NB4 (cell line): ENCODE measurements around the gene INS.

Experiments
- DNase-seq: peaks from one replicate; pipeline ENCODE4 v3.0.0; 2010; ENCODE audit warnings: low read depth
- H3K4me3 ChIP-seq: one replicate; pipeline ENCODE4 v1.5.1; 2011; ENCODE audit warnings: mild to moderate bottlenecking, low read depth, low read length, moderate library complexity
- MYC ChIP-seq: IDR thresholded peaks from 2 replicates; pipeline ENCODE4 v1.6.1; 2011; ENCODE audit warnings: low read depth, low read length
- POLR2A ChIP-seq: IDR thresholded peaks from 2 replicates; pipeline ENCODE4 v1.6.1; 2011; ENCODE audit warnings: mild to moderate bottlenecking; ENCODE audit not compliant: insufficient read length; ENCODE audit errors: extremely low read depth
- TF ChIP-seq, protein P1 (sequence below): IDR thresholded peaks from one replicate; pipeline ENCODE4 v1.5.1; 2012; ENCODE audit warnings: low read depth, low read length
- TF ChIP-seq, protein P2 (sequence below): IDR thresholded peaks from 2 replicates; pipeline ENCODE4 v1.6.1; 2011; ENCODE audit warnings: low read depth, low read length

INS gene

DNA sequence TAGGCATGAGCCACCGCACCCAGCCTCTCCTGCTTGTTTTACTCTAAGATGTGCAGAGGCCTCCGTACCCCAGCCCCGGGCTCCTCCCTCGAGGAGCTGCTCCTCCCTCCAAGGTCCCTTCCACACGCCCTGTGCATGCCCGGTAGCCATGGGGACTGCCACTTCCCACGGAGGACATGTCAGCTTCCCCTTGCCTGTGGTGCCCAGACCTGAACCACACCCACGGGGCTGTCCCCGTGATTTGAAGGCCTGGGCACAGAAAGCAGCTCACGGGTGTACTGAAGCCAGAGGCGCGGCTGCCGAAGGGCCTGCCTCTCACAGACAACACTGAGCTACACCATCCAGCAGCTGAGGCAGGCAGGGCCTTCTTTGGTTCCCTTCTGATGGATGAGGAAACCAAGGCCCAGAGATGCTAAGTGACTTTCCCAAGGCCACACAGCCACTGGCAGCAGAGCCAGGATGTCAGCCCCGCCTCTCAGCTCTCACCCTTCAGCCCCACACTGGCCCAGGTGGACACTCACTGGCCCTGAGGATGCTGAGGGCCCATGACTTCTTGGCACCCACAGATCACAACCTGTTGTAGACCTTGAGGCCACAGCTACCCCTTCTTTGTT lies 7.3 kb downstream of the INS start:
- no peak for DNase-seq
- TF ChIP-seq MYC (no peak), POLR2A (no peak)
- TF ChIP-seq, protein P1, sequence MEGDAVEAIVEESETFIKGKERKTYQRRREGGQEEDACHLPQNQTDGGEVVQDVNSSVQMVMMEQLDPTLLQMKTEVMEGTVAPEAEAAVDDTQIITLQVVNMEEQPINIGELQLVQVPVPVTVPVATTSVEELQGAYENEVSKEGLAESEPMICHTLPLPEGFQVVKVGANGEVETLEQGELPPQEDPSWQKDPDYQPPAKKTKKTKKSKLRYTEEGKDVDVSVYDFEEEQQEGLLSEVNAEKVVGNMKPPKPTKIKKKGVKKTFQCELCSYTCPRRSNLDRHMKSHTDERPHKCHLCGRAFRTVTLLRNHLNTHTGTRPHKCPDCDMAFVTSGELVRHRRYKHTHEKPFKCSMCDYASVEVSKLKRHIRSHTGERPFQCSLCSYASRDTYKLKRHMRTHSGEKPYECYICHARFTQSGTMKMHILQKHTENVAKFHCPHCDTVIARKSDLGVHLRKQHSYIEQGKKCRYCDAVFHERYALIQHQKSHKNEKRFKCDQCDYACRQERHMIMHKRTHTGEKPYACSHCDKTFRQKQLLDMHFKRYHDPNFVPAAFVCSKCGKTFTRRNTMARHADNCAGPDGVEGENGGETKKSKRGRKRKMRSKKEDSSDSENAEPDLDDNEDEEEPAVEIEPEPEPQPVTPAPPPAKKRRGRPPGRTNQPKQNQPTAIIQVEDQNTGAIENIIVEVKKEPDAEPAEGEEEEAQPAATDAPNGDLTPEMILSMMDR = no peak
- TF ChIP-seq, protein P2, sequence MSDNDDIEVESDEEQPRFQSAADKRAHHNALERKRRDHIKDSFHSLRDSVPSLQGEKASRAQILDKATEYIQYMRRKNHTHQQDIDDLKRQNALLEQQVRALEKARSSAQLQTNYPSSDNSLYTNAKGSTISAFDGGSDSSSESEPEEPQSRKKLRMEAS = no peak
- no peak overlapping the region for H3K4me3 ChIP-seq

DNA sequence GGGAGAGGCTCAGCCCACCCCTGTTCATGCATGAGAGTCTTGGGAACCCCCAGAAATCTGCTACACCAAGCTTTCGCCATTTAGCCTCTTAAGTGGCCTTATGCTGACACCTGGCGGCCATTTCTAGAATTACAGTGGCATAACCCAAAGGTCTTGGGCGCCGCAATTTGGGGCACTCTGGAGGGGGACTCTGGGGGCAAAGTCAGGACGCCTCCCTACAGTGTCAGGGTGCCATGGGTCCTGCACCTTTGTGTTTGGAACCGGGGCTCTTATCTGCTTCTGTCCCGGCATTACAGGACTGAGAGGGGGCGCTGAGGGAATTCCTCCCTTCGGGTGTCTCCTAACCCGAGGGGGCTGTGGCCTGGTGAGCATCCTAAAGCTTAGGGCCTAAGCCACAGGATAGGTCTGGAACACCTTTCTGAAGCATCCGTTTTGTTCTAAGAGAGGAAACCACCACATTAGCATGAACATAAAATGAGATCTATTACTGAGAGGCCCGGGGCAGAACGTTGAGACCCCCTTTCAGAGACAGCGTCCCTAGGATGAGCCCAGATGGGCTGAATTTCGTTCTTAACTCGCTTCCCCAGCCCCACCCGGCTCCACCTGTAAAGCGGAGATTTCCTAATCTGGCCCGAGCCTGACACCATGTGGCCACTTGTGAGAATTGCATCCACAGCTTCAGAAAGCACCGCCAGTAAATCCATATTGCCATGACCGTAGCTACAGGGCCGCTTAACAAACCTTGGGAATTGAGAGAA lies 9.3 kb downstream of the INS start:
- TF ChIP-seq, protein P1 = peak; percentile 70
- TF ChIP-seq, protein P2 = no peak
- TF ChIP-seq MYC (no peak), POLR2A (no peak)
- H3K4me3 ChIP-seq = no peak overlapping the region
- peak; percentile 81 for DNase-seq

DNA sequence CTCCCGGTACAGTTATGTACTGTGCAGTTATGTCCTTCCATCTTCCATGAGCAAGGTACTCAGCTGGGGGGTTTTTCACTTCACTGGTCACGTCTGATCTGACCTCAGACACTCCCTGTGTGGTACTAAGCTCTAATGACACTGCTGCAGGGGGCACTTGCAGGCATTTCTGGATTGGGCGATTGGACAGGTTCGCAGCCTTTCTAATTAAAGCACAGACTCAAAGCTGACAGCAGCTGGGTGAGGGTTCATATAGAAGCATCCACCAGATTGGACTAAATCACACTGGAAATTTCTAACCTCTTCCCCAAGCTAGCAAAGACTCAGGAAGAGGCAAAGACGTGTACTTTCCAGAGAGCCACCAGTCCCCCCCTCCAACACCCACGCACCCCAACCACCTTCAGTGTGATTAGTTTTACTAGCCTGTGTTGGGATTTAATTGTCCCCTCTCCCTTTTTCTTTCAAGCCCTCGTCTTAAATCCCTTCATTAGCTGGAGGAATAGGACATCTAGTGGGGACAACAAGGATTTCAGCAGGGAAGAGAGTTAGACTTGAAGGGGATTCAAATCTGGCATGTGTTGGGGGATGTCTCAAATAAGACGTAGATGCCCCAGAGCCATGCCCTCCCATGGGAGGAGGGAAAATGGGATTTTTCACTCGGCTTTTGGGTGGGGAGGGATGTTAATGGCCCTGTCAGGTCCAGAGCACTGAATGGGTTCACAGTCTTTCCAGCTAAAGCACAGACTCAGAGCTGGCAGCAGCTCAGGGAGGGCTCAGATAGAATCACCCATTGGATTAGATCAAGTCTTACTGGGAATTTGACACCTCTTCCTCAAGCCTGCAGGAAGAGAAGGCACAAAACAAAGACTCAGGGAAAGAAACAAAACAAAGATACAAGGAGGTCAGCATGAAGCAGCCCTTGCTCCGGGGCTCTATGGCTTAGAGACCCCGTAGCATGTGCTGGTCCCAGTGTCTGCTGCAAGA lies 10.9 kb downstream of the INS start:
- TF ChIP-seq POLR2A = no peak
- TF ChIP-seq, protein P1 = peak; percentile 36
- DNase-seq = peak; percentile 58
- H3K4me3 ChIP-seq = no peak overlapping the region

DNA sequence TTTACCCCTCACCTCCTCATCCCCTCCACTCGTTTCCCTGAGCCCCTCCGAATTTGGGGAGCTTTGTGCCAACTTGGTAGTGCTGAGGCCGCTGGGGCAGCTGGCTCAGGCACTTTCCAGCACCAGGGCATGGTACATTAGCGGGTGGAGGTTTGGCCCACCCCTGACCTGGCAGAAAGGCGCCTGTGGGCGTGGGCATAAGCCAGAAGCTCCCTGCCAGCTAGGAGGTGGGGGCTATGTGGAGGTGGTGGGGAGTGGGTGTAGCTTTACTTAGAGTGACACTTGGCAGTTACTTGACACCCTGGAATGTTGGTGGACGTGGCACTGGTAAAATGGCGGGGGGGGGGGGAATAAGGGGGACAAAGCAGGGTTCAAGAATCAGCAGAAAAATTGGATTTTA lies 11.5 kb downstream of the INS start:
- TF ChIP-seq, protein P1 = no peak
- TF ChIP-seq MYC (no peak), POLR2A (no peak)
- TF ChIP-seq, protein P2 = no peak
- no peak overlapping the region for H3K4me3 ChIP-seq
- no peak for DNase-seq

DNA sequence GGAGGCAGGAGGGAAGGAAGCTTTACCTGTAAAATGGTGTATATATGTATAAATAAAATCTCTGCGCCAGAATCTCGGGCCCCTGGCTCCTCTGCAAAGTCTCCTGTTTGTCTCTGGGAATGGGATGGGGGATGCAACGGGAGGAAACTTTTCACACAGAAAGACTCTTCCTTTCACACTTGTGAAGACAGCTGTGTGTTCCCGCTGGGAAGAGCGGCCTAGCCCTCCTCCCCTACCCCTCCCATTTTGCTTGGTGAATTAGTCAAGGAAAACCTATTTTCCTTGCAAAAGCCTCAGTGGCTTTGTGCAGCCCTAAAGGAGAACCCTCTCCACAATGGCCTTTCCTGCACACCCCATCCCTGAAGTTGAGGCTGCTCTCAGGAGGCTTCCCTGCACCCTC lies 12.4 kb downstream of the INS start:
- no peak overlapping the region for H3K4me3 ChIP-seq
- no peak for DNase-seq
- TF ChIP-seq MYC (no peak), POLR2A (no peak)
- TF ChIP-seq, protein P1 = no peak
- TF ChIP-seq, protein P2 = no peak
